ENCODE measurements around the gene UBALD1.

DNA sequence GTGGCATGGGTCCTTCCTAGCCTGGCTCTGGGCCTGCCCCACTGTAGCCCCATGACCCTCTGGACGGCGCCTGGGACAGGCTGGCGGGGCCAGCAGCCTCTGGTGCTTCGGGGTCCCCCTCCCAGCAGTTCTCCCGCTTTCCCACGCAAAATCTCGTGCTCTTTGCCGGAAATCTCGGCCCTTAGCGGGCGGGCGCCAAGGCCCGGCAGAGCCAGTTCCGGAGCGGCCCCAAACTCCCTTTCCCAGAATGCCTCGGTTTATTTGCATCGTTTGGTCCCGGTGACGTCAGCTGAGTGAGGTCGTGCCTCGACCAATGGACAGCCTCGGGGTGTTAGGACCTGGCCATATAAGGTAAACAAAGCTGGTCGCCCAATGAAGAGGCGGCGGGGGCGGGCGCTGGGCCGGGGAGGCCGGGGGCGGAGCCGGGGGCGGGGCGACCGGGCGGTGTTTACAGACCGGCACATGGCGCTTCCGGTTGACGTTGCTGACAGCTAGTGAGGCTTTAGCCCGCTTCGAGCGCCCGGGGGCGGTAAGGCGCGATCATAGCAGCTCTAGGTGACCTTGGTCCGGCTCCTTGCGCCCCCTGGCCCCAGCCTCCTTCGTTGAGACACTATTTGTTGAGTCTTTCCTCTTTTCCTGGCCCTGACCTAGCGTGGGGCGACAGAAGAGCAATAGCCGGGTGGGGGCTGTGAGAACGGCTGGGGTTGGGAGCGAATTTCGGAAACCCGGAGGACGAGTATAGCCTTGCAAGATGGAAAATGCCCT lies 1.5 kb upstream of the UBALD1 start:
- TF ChIP-seq PPARA (CRISPR knock-in tag; IDR thresholded peaks at IDR 0.05; ENCODE audit: borderline replicate concordance) (no peak), CREB5 (CRISPR knock-in tag; IDR thresholded peaks at IDR 0.05; ENCODE audit: low read depth) (no peak), PATZ1 (CRISPR knock-in tag; IDR thresholded peaks at IDR 0.05; ENCODE audit: borderline replicate concordance) (no peak), SNAI2 (CRISPR knock-in tag; IDR thresholded peaks at IDR 0.05) (no peak), OSR1 (CRISPR knock-in tag; IDR thresholded peaks at IDR 0.05) (no peak), ZNF8 (CRISPR knock-in tag; IDR thresholded peaks at IDR 0.05) (no peak), ZNF70 (CRISPR knock-in tag; IDR thresholded peaks at IDR 0.05) (no peak), ZFP30 (CRISPR knock-in tag; IDR thresholded peaks at IDR 0.05) (no peak)
- TF ChIP-seq, protein P1, sequence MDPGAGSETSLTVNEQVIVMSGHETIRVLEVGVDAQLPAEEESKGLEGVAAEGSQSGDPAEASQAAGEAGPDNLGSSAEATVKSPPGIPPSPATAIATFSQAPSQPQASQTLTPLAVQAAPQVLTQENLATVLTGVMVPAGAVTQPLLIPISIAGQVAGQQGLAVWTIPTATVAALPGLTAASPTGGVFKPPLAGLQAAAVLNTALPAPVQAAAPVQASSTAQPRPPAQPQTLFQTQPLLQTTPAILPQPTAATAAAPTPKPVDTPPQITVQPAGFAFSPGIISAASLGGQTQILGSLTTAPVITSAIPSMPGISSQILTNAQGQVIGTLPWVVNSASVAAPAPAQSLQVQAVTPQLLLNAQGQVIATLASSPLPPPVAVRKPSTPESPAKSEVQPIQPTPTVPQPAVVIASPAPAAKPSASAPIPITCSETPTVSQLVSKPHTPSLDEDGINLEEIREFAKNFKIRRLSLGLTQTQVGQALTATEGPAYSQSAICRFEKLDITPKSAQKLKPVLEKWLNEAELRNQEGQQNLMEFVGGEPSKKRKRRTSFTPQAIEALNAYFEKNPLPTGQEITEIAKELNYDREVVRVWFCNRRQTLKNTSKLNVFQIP (CRISPR knock-in tag; IDR thresholded peaks at IDR 0.05; ENCODE audit: borderline replicate concordance, low read depth): no peak
